ENCODE measurements around the gene CEP170B. TPM values are rescaled to one million over a fixed set of nuclear protein-coding genes. Genes with fewer than 3 reads are reported as not detected.

CEP170B gene
- total and polyA plus RNA-seq, 2 of the 8 experiments (the other 6 are each of a cell fraction or from before 2014, with no cell fraction given): 9.1 to 33.8 TPM

DNA sequence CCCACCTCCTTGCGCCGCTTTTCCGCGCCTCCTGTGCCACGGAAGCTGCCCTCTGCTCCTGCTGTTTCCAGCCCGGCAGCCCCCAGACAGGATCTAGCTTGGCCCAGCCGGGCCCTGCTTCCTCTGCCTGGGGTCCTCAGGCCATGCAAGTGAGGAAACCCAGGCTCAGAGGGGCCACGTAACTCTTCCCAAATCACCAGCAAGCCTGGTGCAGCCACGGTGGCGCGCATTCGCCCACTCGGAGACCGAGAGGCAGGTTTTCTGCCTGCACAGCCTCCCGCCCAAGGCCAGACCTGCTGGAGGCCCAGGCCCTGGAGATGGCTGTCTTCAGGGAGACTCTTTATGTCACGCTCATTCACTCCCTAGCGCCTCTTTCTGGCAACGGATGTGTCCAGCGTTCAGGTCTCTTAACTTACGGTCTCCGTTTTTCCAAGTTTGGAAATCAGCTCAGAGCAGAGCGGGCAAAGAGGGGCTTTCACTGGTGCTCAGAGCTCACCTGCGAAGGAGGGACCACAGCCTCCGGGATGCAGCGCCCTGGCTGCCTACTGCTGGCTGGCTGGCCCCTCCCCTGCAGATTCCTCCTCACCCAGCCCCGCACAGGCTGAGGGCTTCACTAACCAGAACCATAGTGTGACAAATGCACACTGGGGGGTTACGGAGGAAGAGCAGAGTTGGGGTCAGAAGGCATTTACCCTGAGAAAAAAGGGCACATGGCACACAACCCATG is 20.6 kb upstream of the CEP170B start (continued):
- TF ChIP-seq, protein P1, sequence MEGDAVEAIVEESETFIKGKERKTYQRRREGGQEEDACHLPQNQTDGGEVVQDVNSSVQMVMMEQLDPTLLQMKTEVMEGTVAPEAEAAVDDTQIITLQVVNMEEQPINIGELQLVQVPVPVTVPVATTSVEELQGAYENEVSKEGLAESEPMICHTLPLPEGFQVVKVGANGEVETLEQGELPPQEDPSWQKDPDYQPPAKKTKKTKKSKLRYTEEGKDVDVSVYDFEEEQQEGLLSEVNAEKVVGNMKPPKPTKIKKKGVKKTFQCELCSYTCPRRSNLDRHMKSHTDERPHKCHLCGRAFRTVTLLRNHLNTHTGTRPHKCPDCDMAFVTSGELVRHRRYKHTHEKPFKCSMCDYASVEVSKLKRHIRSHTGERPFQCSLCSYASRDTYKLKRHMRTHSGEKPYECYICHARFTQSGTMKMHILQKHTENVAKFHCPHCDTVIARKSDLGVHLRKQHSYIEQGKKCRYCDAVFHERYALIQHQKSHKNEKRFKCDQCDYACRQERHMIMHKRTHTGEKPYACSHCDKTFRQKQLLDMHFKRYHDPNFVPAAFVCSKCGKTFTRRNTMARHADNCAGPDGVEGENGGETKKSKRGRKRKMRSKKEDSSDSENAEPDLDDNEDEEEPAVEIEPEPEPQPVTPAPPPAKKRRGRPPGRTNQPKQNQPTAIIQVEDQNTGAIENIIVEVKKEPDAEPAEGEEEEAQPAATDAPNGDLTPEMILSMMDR (IDR thresholded peaks at IDR 0.05; ENCODE audit: control extremely low read depth in 1 of 3, insufficient read depth in 1 of 3, low read depth in 1 of 3, low read length in 3 of 3): peak; percentile 7 to 28 (median 10); a peak in 3 of 4 replicates

Data from H1 (cell line).